GM19035 (cell line): ENCODE data around the gene ZEB2.

Experiments
- ATAC-seq: cut with Tn5 transposase; IDR thresholded peaks from one replicate; pipeline ENCODE4 v1.9.1; 2021; ENCODE audit not compliant: unreplicated experiment

The ZEB2 gene

GRCh38 chr2:144513388-144514101, 6.4 kb downstream of the ZEB2 start:
- no peak for ATAC-seq

GRCh38 chr2:144512891-144513351, 7.0 kb downstream of the ZEB2 start:
- ATAC-seq: no peak

GRCh38 chr2:144512470-144512869, 7.4 kb downstream of the ZEB2 start:
- no peak for ATAC-seq

GRCh38 chr2:144511937-144512336, 8.0 kb downstream of the ZEB2 start:
- ATAC-seq: no peak

GRCh38 chr2:144511226-144511810, 8.6 kb downstream of the ZEB2 start:
- ATAC-seq: no peak

GRCh38 chr2:144510294-144510991, 9.5 kb downstream of the ZEB2 start:
- peak; percentile 76 for ATAC-seq

GRCh38 chr2:144509879-144510221, 10.1 kb downstream of the ZEB2 start:
- ATAC-seq: no peak

- no peak for ATAC-seq
These were observed 10.7 kb downstream of the ZEB2 start for GRCh38 chr2:144509001-144509878.

- ATAC-seq: no peak
These were observed 11.6 kb downstream of the ZEB2 start for GRCh38 chr2:144508172-144508851.

GRCh38 chr2:144507441-144508171, 12.3 kb downstream of the ZEB2 start:
- no peak for ATAC-seq

GRCh38 chr2:144505245-144505831, 14.6 kb downstream of the ZEB2 start:
- no peak for ATAC-seq

GRCh38 chr2:144504218-144504641, 15.7 kb downstream of the ZEB2 start:
- ATAC-seq: no peak

- no peak for ATAC-seq
These were observed 16.7 kb downstream of the ZEB2 start for GRCh38 chr2:144503242-144503641.

- no peak for ATAC-seq
These were observed 17.6 kb downstream of the ZEB2 start for GRCh38 chr2:144502369-144502768.

GRCh38 chr2:144501627-144502026, 18.3 kb downstream of the ZEB2 start:
- ATAC-seq: no peak

GRCh38 chr2:144501118-144501517, 18.8 kb downstream of the ZEB2 start:
- ATAC-seq: no peak

- ATAC-seq: no peak
These were observed 19.4 kb downstream of the ZEB2 start for GRCh38 chr2:144500563-144500962.

GRCh38 chr2:144498277-144498676, 21.6 kb downstream of the ZEB2 start:
- no peak for ATAC-seq

- ATAC-seq: no peak
These were observed 22.8 kb downstream of the ZEB2 start for GRCh38 chr2:144496977-144497598.
